Sigmoid colon (tissue), 4 donors: Measurements from ENCODE around the gene NLGN1.
"Not testable (repeated sequence)": the region's sequence is repeated elsewhere in the genome, so short reads cannot be mapped to it uniquely, and the experiment has no call there.

Experiments
- POLR2A ChIP-seq, 2 donors: fragments of 450-650 bp; IDR thresholded peaks; one replicate each; pipeline ENCODE4 v1.6.1; 2016; ENCODE audit warnings: antibody characterized with exemption in 2 of 2, mild to moderate bottlenecking in 2 of 2, moderate library complexity in 2 of 2
- POLR2AphosphoS5 ChIP-seq, 4 donors: sonication (generic); formaldehyde crosslinking; IDR thresholded peaks; one replicate each; pipeline ENCODE4 v1.6.1; 2017; ENCODE audit warnings: antibody characterized with exemption in 4 of 4

DNA sequence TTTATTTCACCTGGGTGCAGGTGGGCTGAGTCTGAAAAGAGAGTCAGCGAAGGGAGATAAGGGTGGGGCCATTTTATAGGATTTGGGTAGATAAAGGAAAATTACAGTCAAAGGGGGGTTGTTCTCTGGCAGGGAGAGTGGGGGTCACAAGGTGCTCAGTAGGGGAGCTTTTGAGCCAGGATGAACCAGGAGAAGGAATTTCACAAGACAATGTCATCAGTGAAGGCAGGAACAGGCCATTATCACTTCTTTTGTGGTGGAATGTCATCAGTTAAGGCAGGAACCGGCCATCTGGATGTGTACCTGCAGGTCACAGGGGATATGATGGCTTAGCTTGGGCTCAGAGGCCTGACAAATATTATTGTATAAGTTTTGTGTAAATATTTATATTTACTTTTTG is 44.4 kb upstream of the NLGN1 start:
- TF ChIP-seq POLR2AphosphoS5, POLR2A (IDR thresholded peaks at IDR 0.05): not testable (repeated sequence)
